ENCODE results near the gene GAS7. TPM values are rescaled to one million over a fixed set of nuclear protein-coding genes. Genes with fewer than 3 reads are reported as not detected.

The GAS7 gene
- total RNA-seq, 4 donors from 2014 or later: 24.7 to 43.3 (median 38.4) TPM

GRCh38 chr17:10051112-10051511 is 147.3 kb downstream of the GAS7 start:
- TF ChIP-seq CTCF (IDR thresholded peaks at IDR 0.05; ENCODE audit: low read depth): no peak

GRCh38 chr17:10050597-10051101 is 147.8 kb downstream of the GAS7 start:
- no peak for TF ChIP-seq CTCF (IDR thresholded peaks at IDR 0.05; ENCODE audit: low read depth)

- TF ChIP-seq CTCF (IDR thresholded peaks at IDR 0.05; ENCODE audit: low read depth): no peak
Observed at GRCh38 chr17:10048629-10049350, 149.6 kb downstream of the GAS7 start.

- TF ChIP-seq CTCF (IDR thresholded peaks at IDR 0.05; ENCODE audit: low read depth): no peak
Observed at GRCh38 chr17:10046786-10047785, 151.3 kb downstream of the GAS7 start.

- TF ChIP-seq CTCF (IDR thresholded peaks at IDR 0.05; ENCODE audit: low read depth): no peak
Observed at GRCh38 chr17:10045871-10046658, 152.3 kb downstream of the GAS7 start.

- TF ChIP-seq CTCF (IDR thresholded peaks at IDR 0.05; ENCODE audit: low read depth): no peak
Observed at GRCh38 chr17:10042589-10043244, 155.7 kb downstream of the GAS7 start.

All from subcutaneous adipose tissue (tissue), 4 donors.